Calu3 (cell line): ENCODE measurements around the gene SLC38A3. TPM values are rescaled to one million over a fixed set of nuclear protein-coding genes. Genes with fewer than 3 reads are reported as not detected.

ENCODE experiments used
- BruUV-seq: library from RNA; stranded (reverse); fragments of 400-500 nt; replicated peaks from 2 replicates; lab custom pipeline; 2021; lab: Mats Ljungman, UMichigan
- CTCF ChIA-PET: fragments of 300-600 bp; sonication (Branson Sonifier 250); formaldehyde crosslinking; loops from one replicate; lab custom pipeline; 2022; ENCODE audit warnings: antibody characterized with exemption; lab: Charles Lee
- DNase-seq: peaks from one replicate; pipeline ENCODE4 v3.0.0; 2022
- H3K27ac Mint-ChIP-seq: one replicate; pipeline ENCODE4 v1.8.0; 2022; ENCODE audit warnings: mixed read lengths; ENCODE audit not compliant: unreplicated experiment
- H3K27me3 Mint-ChIP-seq: one replicate; pipeline ENCODE4 v1.8.0; 2022; ENCODE audit warnings: mixed read lengths; ENCODE audit not compliant: unreplicated experiment
- H3K36me3 Mint-ChIP-seq: one replicate; pipeline ENCODE4 v1.8.0; 2022; ENCODE audit warnings: mild to moderate bottlenecking, moderate library complexity, mixed read lengths; ENCODE audit not compliant: insufficient read depth, unreplicated experiment
- H3K4me1 Mint-ChIP-seq: one replicate; pipeline ENCODE4 v1.8.0; 2022; ENCODE audit warnings: mild to moderate bottlenecking, low read depth, mixed read lengths; ENCODE audit not compliant: unreplicated experiment
- H3K4me3 Mint-ChIP-seq: one replicate; pipeline ENCODE4 v1.8.0; 2022; ENCODE audit warnings: mild to moderate bottlenecking, low read depth, moderate library complexity, mixed read lengths; ENCODE audit not compliant: unreplicated experiment
- H3K9me3 Mint-ChIP-seq: one replicate; pipeline ENCODE4 v1.8.0; 2022; ENCODE audit warnings: low read depth, mixed read lengths; ENCODE audit not compliant: unreplicated experiment
- intact Hi-C: fragments of 100-400 bp; cut with micrococcal nuclease; formaldehyde crosslinking; loops from one replicate; pipeline ENCODE4 v1.10.0; 2022; ENCODE audit not compliant: unreplicated experiment
- total RNA-seq: library from RNA; stranded (reverse); gene quantifications from 2 replicates; pipeline ENCODE4 v1.2.3, GENCODE V29; 2022
- TF ChIP-seq, protein P1 (sequence below): fragments of 200-600 bp; IDR thresholded peaks from one replicate; pipeline ENCODE4 v1.8.0; 2022; ENCODE audit warnings: antibody characterized with exemption; ENCODE audit not compliant: unreplicated experiment

SLC38A3 gene
- total RNA-seq, 1 experiment from 2014 or later: not detected

DNA sequence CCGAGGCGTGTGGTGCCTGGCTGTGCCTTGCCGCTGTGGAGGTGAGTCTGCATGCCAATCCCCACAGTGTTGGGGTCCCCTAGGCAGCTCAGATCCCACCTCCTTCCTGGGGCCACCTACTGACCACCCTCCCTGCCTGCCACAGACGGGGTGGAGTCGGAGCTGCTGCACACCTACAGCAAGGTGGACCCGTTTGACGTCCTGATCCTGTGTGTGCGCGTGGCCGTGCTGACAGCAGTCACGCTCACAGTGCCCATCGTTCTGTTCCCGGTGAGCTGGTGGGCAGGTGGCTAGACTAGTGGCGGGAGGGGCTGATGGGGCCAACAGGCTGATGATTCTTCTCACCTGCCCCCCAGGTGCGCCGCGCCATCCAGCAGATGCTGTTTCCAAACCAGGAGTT lies 13.4 kb downstream of the SLC38A3 start:
- H3K4me3 Mint-ChIP-seq: no peak overlapping the region

DNA sequence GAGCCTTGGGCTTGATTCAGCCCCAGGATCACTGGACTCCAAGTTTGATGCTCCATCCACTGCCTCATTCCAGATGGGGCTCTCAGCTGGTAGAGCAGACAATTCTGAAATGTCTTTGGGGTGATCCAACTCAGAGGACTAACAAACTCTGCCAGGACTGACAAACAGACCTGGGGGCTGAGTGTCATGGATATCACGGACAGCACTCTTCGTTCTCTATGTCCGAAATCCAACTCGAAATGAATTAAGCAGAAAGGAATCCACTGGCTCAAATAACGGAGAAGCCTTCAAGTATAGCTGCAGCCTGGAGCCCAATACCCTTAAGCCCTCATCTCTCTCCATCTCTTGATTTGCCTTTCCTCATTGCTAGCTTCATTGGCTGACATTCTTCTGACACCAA lies 14.2 kb downstream of the SLC38A3 start:
- no peaks in the 10 kb centered on the region for H3K9me3 Mint-ChIP-seq
- TF ChIP-seq, protein P1, sequence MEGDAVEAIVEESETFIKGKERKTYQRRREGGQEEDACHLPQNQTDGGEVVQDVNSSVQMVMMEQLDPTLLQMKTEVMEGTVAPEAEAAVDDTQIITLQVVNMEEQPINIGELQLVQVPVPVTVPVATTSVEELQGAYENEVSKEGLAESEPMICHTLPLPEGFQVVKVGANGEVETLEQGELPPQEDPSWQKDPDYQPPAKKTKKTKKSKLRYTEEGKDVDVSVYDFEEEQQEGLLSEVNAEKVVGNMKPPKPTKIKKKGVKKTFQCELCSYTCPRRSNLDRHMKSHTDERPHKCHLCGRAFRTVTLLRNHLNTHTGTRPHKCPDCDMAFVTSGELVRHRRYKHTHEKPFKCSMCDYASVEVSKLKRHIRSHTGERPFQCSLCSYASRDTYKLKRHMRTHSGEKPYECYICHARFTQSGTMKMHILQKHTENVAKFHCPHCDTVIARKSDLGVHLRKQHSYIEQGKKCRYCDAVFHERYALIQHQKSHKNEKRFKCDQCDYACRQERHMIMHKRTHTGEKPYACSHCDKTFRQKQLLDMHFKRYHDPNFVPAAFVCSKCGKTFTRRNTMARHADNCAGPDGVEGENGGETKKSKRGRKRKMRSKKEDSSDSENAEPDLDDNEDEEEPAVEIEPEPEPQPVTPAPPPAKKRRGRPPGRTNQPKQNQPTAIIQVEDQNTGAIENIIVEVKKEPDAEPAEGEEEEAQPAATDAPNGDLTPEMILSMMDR: no peak
- no peak for DNase-seq
- H3K36me3 Mint-ChIP-seq: no peaks in the 10 kb centered on the region
- CTCF ChIA-PET: no interaction called here
- H3K27ac Mint-ChIP-seq: no peak overlapping the region
- BruUV-seq: no TSS peak
- no peaks in the 10 kb centered on the region for H3K4me1 Mint-ChIP-seq
- H3K4me3 Mint-ChIP-seq: no peak overlapping the region
- H3K27me3 Mint-ChIP-seq: peaks cover 49% of the 10 kb centered on the region
- intact Hi-C loops: no loop called here

More for the DNA sequence above, 13.4 kb downstream of the SLC38A3 start:
- Mint-ChIP-seq H3K36me3 (no peaks in the 10 kb centered on the region), H3K9me3 (no peaks in the 10 kb centered on the region), H3K4me1 (no peaks in the 10 kb centered on the region), H3K27ac (no peak overlapping the region), H3K27me3 (peaks cover 40% of the 10 kb centered on the region)
- CTCF ChIA-PET: no interaction called here
- no TSS peak for BruUV-seq
- DNase-seq: no peak
- intact Hi-C loops: no loop called here
- TF ChIP-seq, protein P1: no peak

DNA sequence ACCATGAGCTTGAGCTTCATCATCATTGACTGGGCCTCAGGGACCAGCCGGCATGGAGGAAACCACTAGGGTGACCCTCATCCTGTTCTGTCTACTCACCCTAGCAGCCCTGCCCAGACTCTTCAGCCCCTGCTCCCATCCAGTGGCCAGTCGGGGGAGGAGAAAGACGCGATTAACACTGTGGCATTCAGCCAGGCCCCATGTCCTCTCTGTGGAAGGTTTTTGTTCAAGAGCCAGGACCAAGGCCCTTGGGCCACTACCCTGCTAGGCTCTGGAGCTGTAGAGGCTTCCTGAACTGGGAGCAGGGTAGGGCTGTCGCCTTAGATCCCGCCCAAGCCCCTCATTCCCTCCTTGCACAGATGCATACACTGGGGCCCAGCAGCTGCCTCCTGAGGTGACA lies 15.0 kb downstream of the SLC38A3 start:
- BruUV-seq: no TSS peak
- Mint-ChIP-seq H3K4me3 (no peak overlapping the region), H3K9me3 (no peaks in the 10 kb centered on the region), H3K27me3 (peaks cover 57% of the 10 kb centered on the region), H3K4me1 (no peaks in the 10 kb centered on the region), H3K27ac (no peak overlapping the region), H3K36me3 (no peaks in the 10 kb centered on the region)
- TF ChIP-seq, protein P1: no peak
- CTCF ChIA-PET: no interaction called here
- intact Hi-C loops: no loop called here
- DNase-seq: no peak

DNA sequence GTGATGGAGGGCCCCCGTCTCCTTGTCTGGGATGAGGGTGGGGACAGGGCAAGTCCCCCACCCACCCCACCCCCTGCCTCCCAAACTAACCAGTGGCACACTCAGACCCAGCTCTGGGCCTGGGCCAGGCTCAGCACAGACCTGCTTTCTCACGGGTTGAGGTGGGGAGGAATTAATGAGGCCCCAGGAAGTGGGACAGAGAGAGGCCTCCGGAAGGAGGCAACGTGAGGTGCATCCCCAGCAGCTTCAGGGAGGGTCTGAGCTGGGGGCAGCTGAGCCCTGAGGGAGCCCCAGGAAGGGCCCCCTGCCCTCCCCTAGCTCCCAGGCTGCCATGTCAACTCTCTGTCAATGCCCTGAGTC lies 16.0 kb downstream of the SLC38A3 start:
- H3K9me3 Mint-ChIP-seq: no peaks in the 10 kb centered on the region
- TF ChIP-seq, protein P1: no peak
- no peak overlapping the region for H3K4me3 Mint-ChIP-seq
- H3K36me3 Mint-ChIP-seq: no peaks in the 10 kb centered on the region
- intact Hi-C loops: no loop called here
- H3K27me3 Mint-ChIP-seq: peaks cover 65% of the 10 kb centered on the region
- H3K4me1 Mint-ChIP-seq: no peaks in the 10 kb centered on the region
- no TSS peak for BruUV-seq
- no peak overlapping the region for H3K27ac Mint-ChIP-seq
- CTCF ChIA-PET: interaction anchor here (0.7 kb wide), 1 partner anchor 28 kb away, joined by 4 read pairs; no protein-coding TSS in a partner anchor
- no peak for DNase-seq
